Activated CD8-positive, alpha-beta T cell treated with anti-CD3 and anti-CD28 coated beads for 36 hours (primary cell): ENCODE data around the gene MACROD2. TPM values are rescaled to one million over a fixed set of nuclear protein-coding genes. Genes with fewer than 3 reads are reported as not detected.

Experiments used
- ATAC-seq: fragments of 200-7000 bp; cut with Tn5 transposase; one replicate; pipeline ENCODE4 v1.10.0; 2021; ENCODE audit warnings: mild to moderate bottlenecking, moderate library complexity
- CTCF ChIA-PET: fragments of 350-600 bp; sonication (Branson Sonifier 250); formaldehyde crosslinking; loops from one replicate; lab custom pipeline; 2021; ENCODE audit warnings: antibody characterized with exemption; lab: Charles Lee
- POLR2A ChIA-PET: fragments of 350-600 bp; sonication (Branson Sonifier 250); formaldehyde crosslinking; loops from one replicate; lab custom pipeline; 2021; ENCODE audit warnings: antibody characterized with exemption; lab: Charles Lee
- DNase-seq: peaks from one replicate; pipeline ENCODE4 v3.0.0-alpha.2; 2020
- H3K27ac Mint-ChIP-seq: one replicate; pipeline ENCODE4 v1.8.0; 2021; ENCODE audit warnings: mild to moderate bottlenecking, mixed read lengths
- H3K27me3 Mint-ChIP-seq: one replicate; pipeline ENCODE4 v1.8.0; 2021; ENCODE audit warnings: mixed read lengths
- H3K36me3 Mint-ChIP-seq: one replicate; pipeline ENCODE4 v1.8.0; 2021; ENCODE audit warnings: low read depth, mixed read lengths
- H3K4me1 Mint-ChIP-seq: one replicate; pipeline ENCODE4 v1.8.0; 2021; ENCODE audit warnings: low read depth, mixed read lengths
- H3K4me3 Mint-ChIP-seq: one replicate; pipeline ENCODE4 v1.8.0; 2021; ENCODE audit warnings: mild to moderate bottlenecking, moderate library complexity, mixed read lengths
- H3K9me3 Mint-ChIP-seq: one replicate; pipeline ENCODE4 v1.8.0; 2021; ENCODE audit warnings: mixed read lengths
- CTCF ChIP-seq: fragments of 200-600 bp; IDR thresholded peaks from one replicate; pipeline ENCODE4 v1.8.0; 2022; ENCODE audit warnings: antibody characterized with exemption, mild to moderate bottlenecking
- intact Hi-C: fragments of 100-400 bp; cut with micrococcal nuclease; formaldehyde crosslinking; loops from one replicate; pipeline ENCODE4 v1.10.0; 2022
- total RNA-seq, 2 experiments: library from RNA; stranded (reverse); gene quantifications; one replicate each; pipeline ENCODE4 v1.2.3, GENCODE V29; 2021

The MACROD2 gene
- total RNA-seq, 2 experiments from 2014 or later = not detected

GRCh38 chr20:15563836-15564235, 1568.5 kb downstream of the MACROD2 start:
- CTCF ChIA-PET = interaction anchor here (1.0 kb wide), 1 partner anchor 11 kb away, joined by 3 read pairs; no protein-coding TSS in a partner anchor
- POLR2A ChIA-PET = no interaction called here
- Mint-ChIP-seq H3K4me1 (no peaks in the 10 kb centered on the region), H3K9me3 (no peaks in the 10 kb centered on the region), H3K27ac (no peak overlapping the region), H3K4me3 (no peak overlapping the region), H3K36me3 (no peaks in the 10 kb centered on the region), H3K27me3 (no peaks in the 10 kb centered on the region)
- ATAC-seq = no peak
- TF ChIP-seq CTCF = no peak
- intact Hi-C loops = no loop called here
- no peak for DNase-seq

- H3K27me3 Mint-ChIP-seq = no peaks in the 10 kb centered on the region
- no peak for DNase-seq
- no peak overlapping the region for H3K27ac Mint-ChIP-seq
- H3K36me3 Mint-ChIP-seq = no peaks in the 10 kb centered on the region
- H3K9me3 Mint-ChIP-seq = no peaks in the 10 kb centered on the region
- no peak for ATAC-seq
- intact Hi-C loops = no loop called here
- H3K4me3 Mint-ChIP-seq = no peak overlapping the region
- ChIA-PET POLR2A (no interaction called here), CTCF (no interaction called here)
- no peaks in the 10 kb centered on the region for H3K4me1 Mint-ChIP-seq
- TF ChIP-seq CTCF = no peak
These were observed 1569.7 kb downstream of the MACROD2 start for GRCh38 chr20:15564981-15565380.

GRCh38 chr20:15565786-15566185, 1570.5 kb downstream of the MACROD2 start:
- ATAC-seq = no peak
- Mint-ChIP-seq H3K4me3 (no peak overlapping the region), H3K36me3 (no peaks in the 10 kb centered on the region), H3K27ac (no peak overlapping the region), H3K4me1 (no peaks in the 10 kb centered on the region), H3K27me3 (no peaks in the 10 kb centered on the region), H3K9me3 (no peaks in the 10 kb centered on the region)
- intact Hi-C loops = no loop called here
- no peak for TF ChIP-seq CTCF
- DNase-seq = no peak
- ChIA-PET POLR2A (no interaction called here), CTCF (no interaction called here)

- Mint-ChIP-seq H3K4me1 (no peaks in the 10 kb centered on the region), H3K27ac (no peak overlapping the region), H3K36me3 (no peaks in the 10 kb centered on the region), H3K4me3 (no peak overlapping the region), H3K9me3 (no peaks in the 10 kb centered on the region), H3K27me3 (no peaks in the 10 kb centered on the region)
- ATAC-seq = no peak
- ChIA-PET CTCF (no interaction called here), POLR2A (no interaction called here)
- intact Hi-C loops = no loop called here
- no peak for DNase-seq
- TF ChIP-seq CTCF = no peak
These were observed 1571.9 kb downstream of the MACROD2 start for GRCh38 chr20:15567219-15567618.

GRCh38 chr20:15570156-15570555, 1574.8 kb downstream of the MACROD2 start:
- ChIA-PET CTCF (no interaction called here), POLR2A (interaction anchor here (0.7 kb wide), 1 partner anchor 38 kb away, joined by 3 read pairs; no protein-coding TSS in a partner anchor)
- Mint-ChIP-seq H3K36me3 (no peaks in the 10 kb centered on the region), H3K4me3 (no peak overlapping the region), H3K27me3 (no peaks in the 10 kb centered on the region), H3K9me3 (no peaks in the 10 kb centered on the region), H3K27ac (no peak overlapping the region), H3K4me1 (no peaks in the 10 kb centered on the region)
- TF ChIP-seq CTCF = no peak
- DNase-seq = no peak
- ATAC-seq = no peak
- intact Hi-C loops = no loop called here
